BLaER1 treated with 17β-estradiol and CSF1 and Interleukin-3, amounts not matched to agents 10 nM and 100 nM (cell line): ENCODE results near the gene KDELR1.

Source experiments
- H3K27ac ChIP-seq, 11 experiments: shearing (Covaris generic); formaldehyde crosslinking; 2 replicates each; pipeline ENCODE4 v1.8.1; 2022
- H3K27me3 ChIP-seq, 11 experiments: shearing (Covaris generic); formaldehyde crosslinking; 2 replicates each; pipeline ENCODE4 v1.8.1; 2022
- H3K36me3 ChIP-seq, 11 experiments: shearing (Covaris generic); formaldehyde crosslinking; 2 replicates each; pipeline ENCODE4 v1.8.1; 2022
- H3K4me1 ChIP-seq, 10 experiments: shearing (Covaris generic); formaldehyde crosslinking; 2 replicates each; pipeline ENCODE4 v1.8.1; 2022
- H3K4me2 ChIP-seq, 11 experiments: shearing (Covaris generic); formaldehyde crosslinking; 2 replicates each; pipeline ENCODE4 v1.8.1; 2022
- H3K4me3 ChIP-seq, 10 experiments: shearing (Covaris generic); formaldehyde crosslinking; 2 replicates each; pipeline ENCODE4 v1.8.1; 2022
- H3K9ac ChIP-seq, 11 experiments: shearing (Covaris generic); formaldehyde crosslinking; 2 replicates each; pipeline ENCODE4 v1.8.1; 2022
- H3K9me3 ChIP-seq, 11 experiments: shearing (Covaris generic); formaldehyde crosslinking; replicated peaks in 1 of 11; 2 replicates each; pipeline ENCODE4 v1.8.1; 2022
- H4K20me1 ChIP-seq, 11 experiments: shearing (Covaris generic); formaldehyde crosslinking; 2 replicates each; pipeline ENCODE4 v1.8.1; 2022
- Cebpa-rat ChIP-seq, 11 experiments: shearing (Covaris generic); IDR thresholded peaks; 2 replicates each; pipeline ENCODE4 v1.8.1; 2022

The KDELR1 gene

DNA sequence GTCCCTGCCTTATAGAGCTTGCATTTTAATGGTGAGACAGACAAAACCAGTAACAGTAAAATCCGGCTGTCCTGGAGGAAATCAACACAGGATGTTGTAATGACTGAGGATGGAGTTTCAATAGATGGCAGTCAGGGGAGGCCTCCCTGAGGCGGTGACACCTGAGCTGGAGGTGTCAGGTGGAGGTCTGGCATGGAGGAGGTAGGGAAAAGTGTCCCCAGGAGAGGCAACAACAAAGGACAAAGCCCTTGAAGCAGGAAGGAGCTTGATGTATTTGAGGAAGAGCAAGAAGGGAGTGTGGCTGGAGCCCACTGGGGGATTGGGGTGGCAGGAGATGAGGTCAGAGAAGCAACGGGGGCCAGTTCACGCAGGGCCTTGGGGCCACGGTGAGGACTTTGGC, 9.9 kb upstream of the KDELR1 start:
- peaks cover 0 to 6% (median 0%) of the 10 kb centered on the region in 11 experiments; a peak in 2 of 22 replicates for H4K20me1 ChIP-seq
- TF ChIP-seq Cebpa-rat (IDR thresholded peaks at IDR 0.05) = no peak
- H3K4me2 ChIP-seq = peak overlapping the region in 8 of 11 experiments; percentile 18 to 56 (median 33); a peak in 14 of 22 replicates
- H3K9ac ChIP-seq = no peak overlapping the region
- peaks cover 6 to 45% (median 26%) of the 10 kb centered on the region in 10 experiments; a peak in 18 of 20 replicates for H3K4me1 ChIP-seq
- H3K9me3 ChIP-seq = peaks cover 0 to 17% (median 7%) of the 10 kb centered on the region in 11 experiments; a peak in 14 of 22 replicates
- H3K36me3 ChIP-seq = no peaks in the 10 kb centered on the region
- H3K4me3 ChIP-seq = no peak overlapping the region
- H3K27ac ChIP-seq = no peak overlapping the region
- peaks cover 32 to 45% (median 40%) of the 10 kb centered on the region in 11 experiments for H3K27me3 ChIP-seq

DNA sequence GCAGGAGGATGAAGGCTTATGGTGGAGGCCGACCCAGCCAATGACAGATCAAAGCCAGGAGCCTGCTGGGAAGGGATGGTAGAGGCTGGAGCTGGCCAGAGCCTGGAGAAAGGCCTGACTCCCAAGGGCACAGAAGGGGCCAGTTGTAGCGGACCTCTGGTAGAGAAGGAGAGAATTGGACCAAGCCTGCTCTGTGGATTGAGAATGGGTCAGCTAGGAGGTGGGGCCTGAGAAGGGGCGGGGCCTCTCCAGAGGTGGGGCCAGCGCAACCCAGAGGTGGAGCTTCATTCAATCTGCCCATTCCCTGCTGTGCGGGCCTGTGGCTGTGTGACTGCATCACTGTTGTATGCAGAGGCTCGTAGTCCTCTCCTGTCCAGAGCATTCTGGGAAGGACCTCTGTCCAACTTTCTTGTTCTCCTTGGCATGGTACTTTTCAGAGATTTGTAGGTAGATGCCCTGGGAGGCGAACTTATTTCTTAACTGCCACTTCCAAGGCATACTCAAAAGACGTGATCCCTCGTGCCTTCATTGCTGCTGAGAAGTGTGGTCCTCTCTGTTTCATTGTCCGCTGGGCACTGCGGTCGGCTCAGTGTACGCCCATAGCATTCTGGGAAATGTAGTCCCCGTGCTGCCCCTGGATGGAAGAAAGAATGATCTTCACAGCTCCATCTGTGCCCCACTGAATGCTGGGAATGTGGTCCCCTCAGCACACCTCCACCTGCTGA, 8.8 kb upstream of the KDELR1 start:
- Histone ChIP-seq H3K9me3 (peaks cover 0 to 17% (median 7%) of the 10 kb centered on the region in 11 experiments; a peak in 14 of 22 replicates), H3K27ac (no peak overlapping the region), H3K4me2 (peak overlapping the region in 7 of 11 experiments; percentile 8 to 56 (median 14); a peak in 5 of 22 replicates), H4K20me1 (peaks cover 0 to 14% (median 0%) of the 10 kb centered on the region in 11 experiments; a peak in 3 of 22 replicates), H3K27me3 (peaks cover 44 to 56% (median 51%) of the 10 kb centered on the region in 11 experiments), H3K4me1 (peaks cover 2 to 52% (median 37%) of the 10 kb centered on the region in 10 experiments; a peak in 18 of 20 replicates), H3K9ac (no peak overlapping the region), H3K36me3 (no peaks in the 10 kb centered on the region), H3K4me3 (no peak overlapping the region)
- no peak for TF ChIP-seq Cebpa-rat (IDR thresholded peaks at IDR 0.05)

DNA sequence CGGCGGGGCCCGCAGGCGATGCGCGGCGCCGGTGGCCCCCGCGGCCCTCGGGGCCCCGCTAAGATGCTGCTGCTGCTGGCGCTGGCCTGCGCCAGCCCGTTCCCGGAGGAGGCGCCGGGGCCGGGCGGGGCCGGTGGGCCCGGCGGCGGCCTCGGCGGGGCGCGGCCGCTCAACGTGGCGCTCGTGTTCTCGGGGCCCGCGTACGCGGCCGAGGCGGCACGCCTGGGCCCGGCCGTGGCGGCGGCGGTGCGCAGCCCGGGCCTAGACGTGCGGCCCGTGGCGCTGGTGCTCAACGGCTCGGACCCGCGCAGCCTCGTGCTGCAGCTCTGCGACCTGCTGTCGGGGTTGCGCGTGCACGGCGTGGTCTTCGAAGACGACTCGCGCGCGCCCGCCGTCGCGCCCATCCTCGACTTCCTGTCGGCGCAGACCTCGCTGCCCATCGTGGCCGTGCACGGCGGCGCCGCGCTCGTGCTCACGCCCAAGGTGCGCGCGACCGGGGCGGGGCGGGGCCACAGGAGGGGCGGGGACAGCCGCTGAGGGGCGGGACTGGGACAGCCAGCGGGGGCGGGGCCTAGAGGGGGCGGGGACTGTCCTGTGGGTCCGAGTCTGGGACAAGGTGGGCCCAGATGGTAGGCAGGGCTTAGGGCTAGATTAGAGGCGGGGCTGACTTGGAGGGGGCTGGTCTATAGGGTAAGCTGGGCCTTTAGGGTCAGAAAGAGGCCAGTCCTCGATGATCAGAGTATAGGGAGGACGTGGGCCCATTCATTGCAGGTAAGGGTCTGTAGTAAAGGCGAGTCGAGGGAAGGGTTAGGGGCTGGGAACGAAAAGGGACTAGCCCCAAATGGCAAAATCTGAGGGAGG, 7.3 kb upstream of the KDELR1 start:
- H3K27ac ChIP-seq = no peak overlapping the region
- no peak overlapping the region for H3K4me3 ChIP-seq
- H3K9ac ChIP-seq = no peak overlapping the region
- peaks cover 59 to 72% (median 66%) of the 10 kb centered on the region in 11 experiments for H3K27me3 ChIP-seq
- H3K36me3 ChIP-seq = no peaks in the 10 kb centered on the region
- H3K9me3 ChIP-seq = peaks cover 0 to 17% (median 7%) of the 10 kb centered on the region in 11 experiments; a peak in 14 of 22 replicates
- peaks cover 0 to 14% (median 0%) of the 10 kb centered on the region in 11 experiments; a peak in 3 of 22 replicates for H4K20me1 ChIP-seq
- H3K4me1 ChIP-seq = peaks cover 14 to 66% (median 51%) of the 10 kb centered on the region in 10 experiments
- no peak for TF ChIP-seq Cebpa-rat (IDR thresholded peaks at IDR 0.05)
- H3K4me2 ChIP-seq = peak overlapping the region in 2 of 11 experiments; percentile 31 to 59; a peak in 1 of 22 replicates

DNA sequence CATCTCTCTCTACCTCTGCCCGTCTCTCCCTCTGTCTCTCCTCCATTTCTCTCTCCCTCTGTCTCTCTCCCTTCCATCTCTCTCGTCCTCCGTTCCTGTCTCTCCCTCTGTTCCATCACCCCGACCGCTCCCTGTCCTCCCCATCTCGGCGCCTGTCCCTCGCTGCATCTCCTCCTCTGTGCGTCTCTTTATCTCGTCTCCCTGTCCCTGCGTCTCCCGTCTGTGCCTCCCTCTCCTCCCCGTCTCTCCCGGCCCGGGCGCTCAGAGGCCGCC, 6.7 kb upstream of the KDELR1 start:
- no peak for TF ChIP-seq Cebpa-rat (IDR thresholded peaks at IDR 0.05)
- H3K27ac ChIP-seq = no peak overlapping the region
- H4K20me1 ChIP-seq = peaks cover 0 to 14% (median 0%) of the 10 kb centered on the region in 11 experiments; a peak in 3 of 22 replicates
- H3K4me2 ChIP-seq = no peak overlapping the region
- peaks cover 0 to 17% (median 7%) of the 10 kb centered on the region in 11 experiments; a peak in 14 of 22 replicates for H3K9me3 ChIP-seq
- H3K4me1 ChIP-seq = peaks cover 18 to 68% (median 57%) of the 10 kb centered on the region in 10 experiments
- peaks cover 65 to 78% (median 71%) of the 10 kb centered on the region in 11 experiments for H3K27me3 ChIP-seq
- H3K9ac ChIP-seq = no peak overlapping the region
- H3K4me3 ChIP-seq = no peak overlapping the region
- no peaks in the 10 kb centered on the region for H3K36me3 ChIP-seq

DNA sequence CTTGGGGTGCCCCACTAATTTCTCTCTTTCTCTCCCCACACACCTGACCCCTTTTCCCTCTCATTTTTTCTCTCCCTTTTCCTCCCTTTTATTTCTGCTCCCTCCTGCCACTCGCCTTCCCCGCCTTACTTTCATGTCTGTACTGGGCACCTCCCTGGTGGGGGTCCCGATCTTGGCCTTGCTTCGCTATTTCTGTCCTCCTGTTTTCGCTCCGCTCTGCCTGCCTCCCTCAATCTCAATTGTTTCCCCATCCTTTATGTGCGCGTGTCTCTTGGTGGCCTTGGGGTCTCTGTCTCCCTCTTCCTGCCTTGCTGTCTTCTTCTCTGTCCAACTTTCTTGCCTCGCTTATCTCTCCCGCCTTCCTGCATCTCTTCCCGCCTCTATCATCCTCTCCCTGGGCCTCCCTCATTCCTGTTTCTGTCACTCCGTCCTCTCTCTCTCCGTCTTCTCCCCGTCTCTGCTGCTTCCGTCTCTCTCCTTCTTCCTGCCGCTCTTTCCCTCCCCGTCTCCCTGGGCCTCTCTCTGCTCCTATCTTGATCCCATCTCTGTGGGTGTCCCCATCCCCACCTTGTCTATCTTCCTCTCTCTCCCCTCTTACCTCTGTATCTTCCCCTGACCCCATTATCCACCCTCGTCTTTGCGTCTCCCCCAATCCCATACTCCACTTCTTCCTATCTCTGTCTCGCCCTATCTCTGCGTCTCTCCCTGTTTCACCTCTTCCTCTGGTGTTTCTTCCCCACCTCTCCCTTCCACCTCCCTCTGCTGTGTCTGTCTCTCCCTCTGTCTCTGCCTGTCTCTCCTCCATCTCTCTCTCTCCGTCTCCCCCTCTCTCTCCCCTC, 6.1 kb upstream of the KDELR1 start:
- peak overlapping the region in 3 of 11 experiments; percentile 6 to 93 (median 15); a peak in 3 of 22 replicates for H3K4me2 ChIP-seq
- no peak overlapping the region for H3K9ac ChIP-seq
- no peak overlapping the region for H3K27ac ChIP-seq
- H4K20me1 ChIP-seq = peaks cover 0 to 14% (median 0%) of the 10 kb centered on the region in 11 experiments; a peak in 3 of 22 replicates
- peaks cover 0 to 17% (median 7%) of the 10 kb centered on the region in 11 experiments; a peak in 14 of 22 replicates for H3K9me3 ChIP-seq
- no peaks in the 10 kb centered on the region for H3K36me3 ChIP-seq
- peaks cover 18 to 74% (median 62%) of the 10 kb centered on the region in 10 experiments for H3K4me1 ChIP-seq
- no peak for TF ChIP-seq Cebpa-rat (IDR thresholded peaks at IDR 0.05)
- H3K4me3 ChIP-seq = no peak overlapping the region
- peaks cover 70 to 83% (median 75%) of the 10 kb centered on the region in 11 experiments for H3K27me3 ChIP-seq

DNA sequence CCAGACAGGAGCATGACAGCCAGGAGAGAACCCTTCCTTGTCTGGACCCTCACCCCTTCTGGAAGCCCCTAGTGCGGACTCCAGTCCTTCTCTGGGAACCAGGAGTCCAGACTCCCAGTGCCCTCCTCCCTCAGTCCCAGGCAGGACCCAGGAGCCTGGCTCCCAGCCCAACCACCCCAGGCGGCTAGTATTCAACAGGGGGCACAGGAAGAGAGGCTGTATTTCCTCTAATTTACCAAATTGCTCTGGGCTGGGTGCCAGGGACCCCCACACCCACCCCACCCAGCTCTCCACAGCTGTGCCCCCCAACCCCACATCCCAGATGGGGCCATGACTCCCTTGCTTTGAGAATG, 5.4 kb upstream of the KDELR1 start:
- peak overlapping the region in 9 of 11 experiments; percentile 23 to 99 (median 60); a peak in 14 of 22 replicates for H3K4me2 ChIP-seq
- peak overlapping the region in 1 of 10 experiments; percentile 25; a peak in 2 of 20 replicates for H3K4me3 ChIP-seq
- H3K9me3 ChIP-seq = peaks cover 0 to 17% (median 7%) of the 10 kb centered on the region in 11 experiments; a peak in 14 of 22 replicates
- peaks cover 0 to 14% (median 0%) of the 10 kb centered on the region in 11 experiments; a peak in 3 of 22 replicates for H4K20me1 ChIP-seq
- no peaks in the 10 kb centered on the region for H3K36me3 ChIP-seq
- no peak for TF ChIP-seq Cebpa-rat (IDR thresholded peaks at IDR 0.05)
- peaks cover 70 to 83% (median 77%) of the 10 kb centered on the region in 11 experiments for H3K27me3 ChIP-seq
- H3K4me1 ChIP-seq = peaks cover 18 to 78% (median 67%) of the 10 kb centered on the region in 10 experiments
- H3K9ac ChIP-seq = peak overlapping the region in 1 of 11 experiments; percentile 38; a peak in 1 of 22 replicates
- no peak overlapping the region for H3K27ac ChIP-seq

DNA sequence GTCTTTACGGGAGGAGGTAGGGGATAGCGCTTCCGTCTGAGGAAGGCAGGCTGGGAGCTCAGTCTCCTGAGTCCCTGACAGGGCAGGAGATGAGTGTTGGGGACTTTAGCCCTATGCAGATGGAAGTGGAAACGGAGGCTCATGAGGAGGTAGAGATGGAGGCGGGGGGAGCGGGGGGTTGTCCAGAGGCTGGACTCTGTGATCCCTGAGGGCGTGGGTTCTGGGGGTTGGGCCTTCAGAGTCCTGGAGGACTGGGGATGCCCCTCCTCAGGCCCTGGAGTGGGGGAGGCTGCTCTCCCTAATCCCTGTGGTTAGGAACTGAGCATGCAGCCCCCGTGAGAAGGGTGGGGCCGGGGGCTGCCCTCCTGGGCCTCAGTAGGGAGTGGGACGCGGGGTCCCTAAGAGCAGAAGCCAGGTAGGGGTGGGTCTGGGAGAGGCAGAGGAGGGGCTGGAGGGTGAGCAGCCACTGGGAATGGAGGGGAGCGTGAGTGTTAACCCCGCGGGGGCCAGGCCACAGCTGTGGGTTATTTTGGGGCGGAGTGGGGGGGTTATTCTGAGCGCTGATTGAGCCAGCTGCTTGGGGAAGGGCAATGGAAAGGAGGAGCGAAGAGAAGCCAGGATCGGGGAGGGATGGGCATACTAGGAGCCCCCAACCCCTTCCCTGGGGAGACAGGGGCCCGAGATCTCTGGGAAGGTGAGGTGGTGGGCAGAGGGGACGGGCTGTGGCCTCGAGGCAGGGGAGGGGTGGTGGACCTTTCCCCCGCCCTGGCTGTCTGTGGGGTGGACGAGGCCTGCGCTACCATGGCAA, 4.9 kb upstream of the KDELR1 start:
- Histone ChIP-seq H3K4me3 (peak overlapping the region in 2 of 10 experiments; percentile 25 to 34; a peak in 3 of 20 replicates), H3K4me2 (peak overlapping the region in 9 of 11 experiments; percentile 23 to 99 (median 60); a peak in 15 of 22 replicates), H3K9ac (peak overlapping the region in 1 of 11 experiments; percentile 38; a peak in 1 of 22 replicates), H3K36me3 (no peaks in the 10 kb centered on the region), H3K9me3 (peaks cover 0 to 17% (median 7%) of the 10 kb centered on the region in 11 experiments; a peak in 14 of 22 replicates), H3K4me1 (peaks cover 18 to 78% (median 65%) of the 10 kb centered on the region in 10 experiments), H3K27me3 (peaks cover 70 to 82% (median 77%) of the 10 kb centered on the region in 11 experiments), H4K20me1 (peaks cover 0 to 14% (median 0%) of the 10 kb centered on the region in 11 experiments; a peak in 3 of 22 replicates), H3K27ac (no peak overlapping the region)
- no peak for TF ChIP-seq Cebpa-rat (IDR thresholded peaks at IDR 0.05)
